ENCODE results near the gene CASQ1.

DNA sequence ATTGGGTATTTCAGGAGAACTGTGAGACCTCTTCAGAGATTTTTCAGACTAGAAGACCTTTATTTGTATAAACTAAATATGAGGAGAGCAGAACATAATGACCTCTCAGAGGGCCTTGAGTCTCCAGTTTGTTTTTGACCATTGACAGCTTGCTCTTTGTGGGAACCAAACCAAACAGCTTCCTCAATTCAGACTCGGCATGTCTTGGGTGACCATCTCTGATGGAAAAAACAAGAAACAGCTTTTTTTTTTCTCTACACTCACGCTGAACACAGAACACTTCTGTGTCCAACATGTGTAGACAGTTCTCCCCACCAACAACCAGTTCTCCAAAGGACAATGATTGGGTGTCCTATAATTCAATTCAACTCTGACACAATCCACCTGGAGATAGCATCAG is 27.4 kb upstream of the CASQ1 start:
- TF ChIP-seq, protein P1, sequence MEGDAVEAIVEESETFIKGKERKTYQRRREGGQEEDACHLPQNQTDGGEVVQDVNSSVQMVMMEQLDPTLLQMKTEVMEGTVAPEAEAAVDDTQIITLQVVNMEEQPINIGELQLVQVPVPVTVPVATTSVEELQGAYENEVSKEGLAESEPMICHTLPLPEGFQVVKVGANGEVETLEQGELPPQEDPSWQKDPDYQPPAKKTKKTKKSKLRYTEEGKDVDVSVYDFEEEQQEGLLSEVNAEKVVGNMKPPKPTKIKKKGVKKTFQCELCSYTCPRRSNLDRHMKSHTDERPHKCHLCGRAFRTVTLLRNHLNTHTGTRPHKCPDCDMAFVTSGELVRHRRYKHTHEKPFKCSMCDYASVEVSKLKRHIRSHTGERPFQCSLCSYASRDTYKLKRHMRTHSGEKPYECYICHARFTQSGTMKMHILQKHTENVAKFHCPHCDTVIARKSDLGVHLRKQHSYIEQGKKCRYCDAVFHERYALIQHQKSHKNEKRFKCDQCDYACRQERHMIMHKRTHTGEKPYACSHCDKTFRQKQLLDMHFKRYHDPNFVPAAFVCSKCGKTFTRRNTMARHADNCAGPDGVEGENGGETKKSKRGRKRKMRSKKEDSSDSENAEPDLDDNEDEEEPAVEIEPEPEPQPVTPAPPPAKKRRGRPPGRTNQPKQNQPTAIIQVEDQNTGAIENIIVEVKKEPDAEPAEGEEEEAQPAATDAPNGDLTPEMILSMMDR (IDR thresholded peaks at IDR 0.05): no peak
- TF ChIP-seq POLR2A (IDR thresholded peaks at IDR 0.05): no peak
